GM21447 (cell line): ENCODE data around the gene PIEZO1.
"Not testable (repeated sequence)": the region's sequence is repeated elsewhere in the genome, so short reads cannot be mapped to it uniquely, and the experiment has no call there.

Source experiments
- ATAC-seq: cut with Tn5 transposase; IDR thresholded peaks from one replicate; pipeline ENCODE4 v1.9.1; 2021; ENCODE audit not compliant: unreplicated experiment

Gene PIEZO1

DNA sequence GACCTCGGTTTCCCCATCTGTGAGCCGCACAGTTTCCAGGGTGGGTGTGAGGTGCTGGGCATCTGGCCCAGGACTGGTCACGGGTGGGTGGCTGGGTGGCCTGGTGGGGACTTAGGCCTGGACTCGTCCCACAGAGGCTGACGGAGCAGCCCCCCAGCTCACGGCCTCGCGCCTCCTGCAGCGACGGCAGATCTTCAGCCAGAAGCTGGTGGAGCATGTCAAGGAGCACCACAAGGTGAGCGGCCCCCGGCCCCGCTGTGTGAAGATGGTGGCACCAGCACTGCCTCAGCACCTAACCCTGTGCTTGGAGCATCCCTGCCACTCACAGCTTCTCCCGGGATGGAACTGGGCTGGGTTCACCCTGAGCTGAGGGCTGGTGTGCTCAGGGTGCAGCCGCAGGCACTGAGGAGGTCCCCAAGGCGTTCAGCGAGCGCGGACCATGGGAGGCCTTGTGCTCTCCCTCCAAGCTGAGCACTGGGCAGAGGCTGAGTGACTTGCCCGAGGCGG lies 20.9 kb upstream of the PIEZO1 start:
- no peak for ATAC-seq

DNA sequence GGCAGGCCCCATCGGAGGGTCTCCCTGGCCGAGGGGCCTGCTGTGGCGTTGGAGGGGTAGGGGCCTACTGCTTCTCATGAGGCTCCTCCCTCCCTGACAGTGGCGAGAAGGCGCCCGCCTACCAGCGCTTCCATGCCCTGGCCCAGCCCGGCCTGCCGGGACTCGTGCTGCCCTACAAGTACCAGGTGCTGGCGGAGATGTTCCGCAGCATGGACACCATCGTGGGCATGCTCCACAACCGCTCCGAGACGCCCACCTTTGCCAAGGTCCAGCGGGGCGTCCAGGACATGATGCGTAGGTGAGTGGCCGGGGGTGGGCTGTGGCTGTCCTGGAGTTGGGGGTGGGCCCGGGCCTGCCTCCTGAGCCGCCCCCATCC lies 20.3 kb upstream of the PIEZO1 start:
- ATAC-seq = no peak

- ATAC-seq = no peak
Measured at GRCh38 chr16:88804552-88805339, 19.7 kb upstream of the PIEZO1 start.

- ATAC-seq = no peak
Measured at GRCh38 chr16:88804173-88804551, 19.1 kb upstream of the PIEZO1 start.

GRCh38 chr16:88803264-88803987 lies 18.4 kb upstream of the PIEZO1 start, which contains the start of gene CDT1:
CDT1 (plus strand) TSS chr16:88803789; CDS start chr16:88803832, 43 bp downstream.
- ATAC-seq = peak; percentile 29

GRCh38 chr16:88800277-88800592 lies 15.2 kb upstream of the PIEZO1 start:
- no peak for ATAC-seq

DNA sequence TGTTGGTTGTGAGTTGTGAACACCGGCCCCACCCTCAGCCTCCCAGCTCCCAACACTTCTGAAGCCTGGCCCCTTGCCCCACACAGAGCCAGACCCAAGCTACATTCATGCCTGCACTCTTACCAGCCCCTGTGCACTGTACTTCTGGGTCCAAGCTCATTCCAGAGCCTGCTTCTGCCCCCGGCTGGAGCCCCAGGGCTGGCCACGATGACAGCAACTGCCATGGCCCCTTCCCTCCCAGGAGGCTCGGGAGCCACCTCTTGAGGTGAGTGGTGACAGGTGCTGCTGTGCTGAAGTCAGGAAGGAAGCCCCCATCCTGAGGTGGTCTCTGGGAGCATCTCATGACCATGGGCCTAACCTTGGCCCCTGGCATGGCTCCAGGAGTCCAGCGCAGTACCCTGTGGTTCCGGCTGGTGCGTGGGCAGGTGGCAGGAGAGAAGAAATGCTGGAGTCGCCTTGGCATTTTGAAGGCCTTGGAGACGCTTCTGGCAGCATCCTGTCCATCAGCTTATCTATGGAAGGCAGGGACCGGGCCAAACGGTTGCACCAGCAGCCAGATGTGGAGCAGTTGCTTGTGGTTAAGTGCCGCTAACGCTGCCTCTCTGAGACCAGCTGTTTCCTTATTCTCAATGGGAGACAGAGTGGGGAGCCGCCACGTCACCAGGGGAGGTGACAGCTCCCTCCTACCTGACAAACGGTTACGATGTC lies 14.7 kb upstream of the PIEZO1 start:
- no peak for ATAC-seq

- no peak for ATAC-seq
Measured at GRCh38 chr16:88798772-88799455, 13.9 kb upstream of the PIEZO1 start.

DNA sequence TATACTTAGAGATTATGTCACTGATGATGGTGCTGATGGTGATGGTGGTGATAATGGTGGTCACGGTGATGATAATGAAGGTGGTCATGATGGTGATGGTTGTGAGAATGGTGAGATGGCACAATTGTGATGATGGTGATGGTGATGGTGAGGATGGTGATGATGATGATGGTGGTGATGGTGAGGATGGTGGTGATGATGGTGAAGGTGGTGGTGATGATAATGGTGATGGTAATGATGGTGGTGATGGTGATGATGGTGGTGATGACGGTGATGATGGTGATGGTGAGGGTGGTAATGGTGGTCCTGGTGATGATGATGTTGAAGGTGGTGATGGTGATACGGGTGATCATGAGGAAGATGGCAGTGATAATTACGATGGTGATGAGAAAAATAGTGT lies 13.1 kb upstream of the PIEZO1 start:
- no peak for ATAC-seq

DNA sequence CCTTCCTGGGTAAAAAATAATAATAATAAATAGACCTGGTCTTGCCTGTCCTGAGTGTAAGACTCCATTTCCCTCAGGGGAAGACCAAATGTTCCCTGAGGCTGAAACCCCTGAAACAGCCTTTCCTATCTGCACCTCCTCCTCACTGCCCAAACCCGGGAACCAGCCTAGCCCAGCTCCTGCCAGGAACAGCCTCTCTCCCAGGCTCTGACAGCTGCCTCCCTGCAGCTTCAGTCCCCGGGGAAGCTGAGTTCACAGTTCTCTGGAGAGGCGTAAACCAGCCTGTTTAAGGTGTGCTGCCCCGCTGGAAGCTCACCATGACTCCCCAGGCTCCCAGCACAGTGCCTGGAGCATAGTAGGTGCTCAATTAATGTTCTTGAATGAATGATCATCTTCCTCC lies 11.3 kb upstream of the PIEZO1 start:
- ATAC-seq = no peak

- no peak for ATAC-seq
Measured at GRCh38 chr16:88793251-88793954, 8.4 kb upstream of the PIEZO1 start.

GRCh38 chr16:88792668-88793250 lies 7.7 kb upstream of the PIEZO1 start:
- no peak for ATAC-seq

DNA sequence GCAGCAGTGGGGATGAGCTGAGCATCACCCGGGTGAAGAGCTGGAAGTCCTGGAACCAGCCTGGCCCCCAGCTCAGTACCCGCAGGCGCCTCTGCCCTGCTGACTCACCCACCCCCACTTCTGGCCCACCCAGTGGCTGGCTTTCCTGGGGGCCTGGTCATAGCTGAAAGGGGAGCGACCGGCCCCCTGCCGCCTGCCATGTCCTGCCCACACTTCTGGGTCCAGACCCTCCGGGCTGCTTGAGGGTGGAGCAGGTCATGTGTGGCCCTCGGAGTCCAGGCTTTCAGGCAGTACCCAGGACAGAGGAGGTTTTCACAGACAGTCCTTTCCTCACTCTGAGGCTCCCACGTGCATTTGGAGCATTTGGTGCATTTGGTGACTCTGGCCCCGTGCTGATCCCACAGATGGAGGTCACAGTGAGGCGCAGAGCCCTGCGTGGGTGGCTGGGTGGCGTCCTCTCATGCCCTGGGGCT lies 7.1 kb upstream of the PIEZO1 start:
- no peak for ATAC-seq

- no peak for ATAC-seq
Measured at GRCh38 chr16:88790312-88791211, 5.5 kb upstream of the PIEZO1 start.

GRCh38 chr16:88789594-88789993 lies 4.6 kb upstream of the PIEZO1 start:
- ATAC-seq = no peak

- not testable (repeated sequence) for ATAC-seq
Measured at GRCh38 chr16:88788749-88789148, 3.7 kb upstream of the PIEZO1 start.

DNA sequence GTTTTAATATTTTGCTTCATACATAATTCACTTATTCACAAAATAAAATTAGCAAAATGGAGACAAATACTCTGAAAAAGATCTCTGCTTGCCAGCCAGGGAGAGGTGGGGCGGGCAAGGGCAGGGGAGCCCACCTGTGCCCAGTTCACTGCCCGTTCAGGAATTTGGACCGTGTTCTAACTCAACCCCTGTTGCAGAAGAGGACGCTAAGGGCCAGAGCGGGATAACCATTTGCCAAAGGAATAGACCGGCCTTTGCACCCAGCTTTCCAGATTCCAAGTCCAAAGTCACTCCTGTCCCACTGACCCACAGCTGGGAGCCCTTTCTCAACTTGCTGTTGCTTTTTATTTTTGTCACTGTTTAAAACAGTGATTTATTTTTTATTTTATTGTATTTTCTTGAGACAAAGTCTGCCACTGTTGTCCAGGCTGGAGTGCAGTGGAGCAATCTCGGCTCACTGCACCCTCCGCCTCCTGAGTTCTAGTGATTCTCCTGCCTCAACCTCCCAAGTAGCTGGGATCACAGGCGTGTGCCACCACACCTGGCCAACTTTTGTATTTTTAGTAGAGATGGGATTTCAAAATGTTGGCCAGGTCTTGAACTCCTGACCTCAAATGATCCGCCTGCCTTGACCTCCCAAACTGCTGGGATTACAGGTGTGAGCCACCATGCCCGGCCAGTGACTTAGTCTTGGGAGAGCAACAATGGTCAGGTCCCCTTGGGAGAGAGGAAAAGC lies 2.7 kb upstream of the PIEZO1 start:
- ATAC-seq = no peak

DNA sequence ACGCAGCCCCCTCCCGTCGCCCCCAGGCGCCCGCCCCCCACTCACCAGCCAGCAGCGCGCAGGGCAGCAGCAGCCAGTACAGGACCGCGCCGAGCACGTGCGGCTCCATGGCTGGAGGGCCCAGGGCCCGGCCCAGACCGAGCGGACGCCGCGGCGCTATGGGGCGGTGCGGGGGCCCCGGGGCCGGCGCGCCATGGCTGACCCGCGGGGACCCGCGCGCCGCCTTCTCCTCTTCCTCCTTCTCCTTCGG lies 239 bp downstream of the PIEZO1 start:
- ATAC-seq = no peak
